HL-60/S4 treated with retinoic acid at 250 ng/mL for 4 days and 3 days (cell line): Measurements from ENCODE around the gene DKK3.

Source experiments
- in situ Hi-C: fragments of 300-500 bp; cut with MboI; formaldehyde crosslinking; loops from 2 replicates; pipeline ENCODE4 v1.7.0; 2022; ENCODE audit warnings: low sequenced_read_pairs

DKK3 gene

DNA sequence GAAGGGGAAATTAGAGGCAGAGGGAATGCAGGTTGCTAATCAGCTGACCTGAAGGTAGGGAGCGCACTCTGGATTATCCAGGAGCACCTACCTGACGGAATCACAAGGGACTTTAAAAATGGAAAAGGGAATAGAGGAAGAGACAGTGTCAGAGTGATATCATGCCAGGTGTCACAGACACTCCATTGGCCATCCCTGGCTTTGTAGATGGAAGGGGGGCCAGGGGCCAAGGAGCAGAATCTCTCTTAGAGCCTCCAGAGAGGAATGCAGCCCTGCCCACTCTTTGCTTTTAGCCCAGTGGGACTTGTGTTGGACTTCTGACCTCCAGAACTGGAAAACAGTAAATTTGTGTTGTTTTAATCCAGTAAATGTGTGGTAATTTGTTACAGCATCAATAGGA, 37.9 kb downstream of the DKK3 start:
- in situ Hi-C loops = no loop called here

DNA sequence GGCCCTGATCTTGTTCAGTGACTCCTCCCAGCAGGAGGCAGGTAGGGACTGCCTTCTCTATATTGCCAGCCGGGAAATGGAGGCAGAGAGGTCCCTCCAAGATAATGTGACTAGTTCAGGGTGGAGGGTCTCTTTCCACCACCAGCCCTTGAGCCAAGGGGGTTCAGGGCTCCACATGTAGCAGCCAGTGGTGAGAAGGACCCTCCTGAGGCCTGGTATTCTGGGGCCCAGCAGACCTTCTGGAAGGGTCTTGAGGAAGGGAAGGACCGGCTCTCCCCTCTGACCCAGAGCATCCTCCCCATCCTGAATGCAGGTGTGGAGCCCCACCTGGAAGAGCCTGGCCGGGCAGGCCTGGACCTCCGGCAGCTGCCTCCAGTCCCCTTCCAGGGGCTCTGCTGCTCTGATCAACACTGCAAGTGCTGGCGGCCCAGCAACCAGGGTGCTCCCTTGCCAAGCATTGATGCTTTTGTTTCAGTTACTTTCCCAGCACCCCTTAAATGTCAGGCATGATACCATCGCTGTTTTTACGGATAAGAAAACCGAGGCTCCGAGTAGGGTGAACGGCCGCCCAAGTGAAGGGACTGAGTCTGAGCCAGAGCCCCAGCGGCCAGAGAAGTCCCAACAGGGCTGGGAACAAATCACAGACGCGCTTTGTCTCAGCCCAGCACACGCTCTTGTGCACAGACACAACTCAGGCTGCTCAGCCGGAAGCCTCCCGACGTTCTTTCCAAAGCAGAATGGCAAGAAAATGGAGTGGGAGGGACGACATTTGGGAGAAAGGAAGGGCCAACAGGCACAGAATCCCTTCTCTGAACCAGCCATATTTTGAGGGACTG, 38.8 kb downstream of the DKK3 start:
- in situ Hi-C loops = no loop called here

DNA sequence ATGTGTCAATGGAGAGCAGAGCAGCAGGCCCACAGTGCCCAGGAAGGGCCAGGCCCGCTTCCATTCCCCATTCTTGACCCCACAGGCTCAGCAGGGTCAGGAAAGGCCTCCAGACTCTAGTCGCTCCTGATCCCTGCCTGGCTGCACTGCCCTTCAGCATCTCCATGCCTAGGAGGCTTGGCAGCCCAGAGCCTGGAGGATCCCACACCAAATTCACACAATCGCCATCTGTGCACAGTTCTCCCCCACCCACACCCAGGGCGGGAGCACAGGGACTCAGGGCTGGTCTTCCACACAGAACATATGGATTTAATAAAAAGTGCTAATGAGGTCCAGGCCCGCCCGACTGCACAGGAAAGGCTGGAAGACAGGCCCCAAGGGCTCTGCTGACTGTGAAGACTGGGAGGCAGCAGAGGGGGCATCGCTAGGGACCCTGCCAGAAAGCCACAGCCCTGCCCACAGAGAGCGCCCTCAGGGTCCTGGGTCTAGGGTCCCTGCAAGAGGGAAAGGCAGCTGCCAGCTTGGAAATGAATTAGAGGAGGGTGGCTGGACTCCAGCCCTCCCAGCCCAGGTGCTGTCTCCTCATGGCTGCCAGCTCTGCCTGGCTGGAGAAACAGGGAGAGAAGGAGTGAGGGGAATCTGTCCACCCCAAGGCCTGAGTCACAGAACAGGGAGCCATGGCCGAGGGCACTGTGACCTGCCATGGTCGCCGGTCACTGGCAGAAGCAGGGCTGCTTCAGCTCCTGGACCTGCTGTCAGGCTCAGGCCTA, 39.7 kb downstream of the DKK3 start:
- in situ Hi-C loops = no loop called here

DNA sequence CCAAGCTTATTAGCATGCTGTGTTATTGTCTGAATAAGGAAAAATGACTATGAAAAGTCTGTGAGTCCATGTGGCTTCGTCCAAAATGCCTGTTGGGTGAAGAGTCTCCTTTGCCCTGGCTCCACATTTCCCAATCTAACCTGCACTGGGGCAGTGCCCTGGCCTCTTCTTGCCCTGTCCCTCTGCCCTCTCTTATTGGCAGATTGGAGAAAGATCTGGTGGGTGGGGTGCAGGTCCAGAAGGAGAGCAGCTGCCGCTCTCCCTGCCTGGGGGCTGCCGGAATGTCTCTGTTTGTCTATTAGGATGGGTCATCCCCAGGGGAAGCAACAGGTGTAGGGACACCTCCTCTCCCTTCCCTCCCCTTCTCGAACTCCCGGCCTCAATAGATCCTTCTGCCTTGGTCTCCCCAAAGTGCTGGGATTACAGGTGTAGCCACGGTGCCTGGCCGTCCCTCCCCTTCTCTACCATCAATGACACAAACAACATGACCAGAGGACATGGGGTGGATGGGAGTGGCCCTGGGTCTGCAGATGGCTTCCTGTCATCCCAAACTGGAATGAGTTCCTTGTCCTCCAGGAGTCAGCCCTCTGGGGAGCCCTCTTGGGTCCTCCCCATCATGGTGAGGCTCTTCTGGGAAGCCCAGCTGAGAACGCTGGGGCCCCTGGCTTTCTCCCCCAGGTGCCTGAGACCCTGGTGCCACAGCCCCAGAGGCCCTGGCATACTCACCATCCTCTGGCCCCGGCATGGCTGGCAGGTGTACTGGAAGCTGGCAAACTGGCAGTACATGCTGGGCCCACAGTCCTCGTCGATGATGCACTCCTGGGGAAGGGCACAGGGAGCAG, 40.5 kb downstream of the DKK3 start:
- in situ Hi-C loops = no loop called here

DNA sequence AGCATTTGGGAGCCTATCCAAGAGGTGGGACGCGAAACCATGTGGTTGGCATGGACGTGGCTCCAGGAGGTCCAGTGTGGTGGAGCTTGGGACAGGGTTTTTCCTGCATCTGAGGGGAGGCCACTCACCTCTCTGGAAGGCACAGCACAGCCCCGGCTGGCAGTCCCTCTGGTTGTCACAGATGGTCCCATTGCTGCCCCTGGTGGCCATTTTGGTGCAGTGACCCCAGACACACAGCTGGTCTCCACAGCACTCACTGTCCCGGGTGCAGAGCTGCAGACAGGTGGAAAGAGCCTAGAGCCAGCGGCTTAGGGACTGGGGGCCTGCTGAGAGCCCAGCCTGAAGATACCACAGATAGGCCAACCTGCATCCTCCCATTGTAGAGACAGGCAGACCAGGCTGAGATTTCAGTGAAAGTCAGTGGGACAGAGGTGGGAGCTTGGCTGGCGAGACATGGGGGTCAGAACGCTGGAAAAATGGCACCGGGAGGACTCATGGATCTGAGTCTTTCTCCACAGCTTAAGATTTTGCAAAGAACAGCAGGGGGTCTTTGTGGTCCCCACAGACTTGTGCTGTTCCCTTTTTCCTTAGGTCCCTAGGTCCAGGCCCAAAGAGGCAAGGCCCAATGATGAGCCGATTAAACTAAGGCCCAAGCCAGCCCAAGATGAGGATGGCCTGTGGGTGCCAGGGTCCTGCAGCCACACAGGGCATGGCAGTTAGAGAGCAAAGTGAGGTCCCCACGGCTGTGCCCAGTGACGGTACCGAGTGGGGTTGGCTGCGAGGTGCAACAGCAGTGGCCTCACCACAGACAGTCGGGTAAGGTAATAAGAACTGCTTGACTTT, 41.4 kb downstream of the DKK3 start:
- in situ Hi-C loops = no loop called here

DNA sequence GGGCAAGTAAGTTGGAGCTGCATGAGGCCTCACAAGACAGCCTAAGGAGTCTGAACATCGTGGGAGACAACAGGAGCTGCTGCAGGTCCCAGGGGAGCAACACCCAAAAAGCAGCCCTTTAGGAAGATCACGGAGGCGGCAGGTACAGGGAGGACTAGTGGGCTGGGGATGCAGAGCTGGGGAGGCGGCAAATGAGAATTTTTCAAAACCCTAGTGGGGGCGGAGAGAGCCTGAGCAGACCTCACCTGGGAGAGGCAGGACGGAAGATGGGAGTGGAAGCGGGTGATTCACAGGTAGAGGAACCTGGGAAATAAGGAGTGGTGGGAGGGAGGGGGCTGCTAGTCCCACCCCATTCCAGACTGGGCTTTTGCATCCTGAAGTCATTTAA, 42.1 kb downstream of the DKK3 start:
- in situ Hi-C loops = no loop called here

DNA sequence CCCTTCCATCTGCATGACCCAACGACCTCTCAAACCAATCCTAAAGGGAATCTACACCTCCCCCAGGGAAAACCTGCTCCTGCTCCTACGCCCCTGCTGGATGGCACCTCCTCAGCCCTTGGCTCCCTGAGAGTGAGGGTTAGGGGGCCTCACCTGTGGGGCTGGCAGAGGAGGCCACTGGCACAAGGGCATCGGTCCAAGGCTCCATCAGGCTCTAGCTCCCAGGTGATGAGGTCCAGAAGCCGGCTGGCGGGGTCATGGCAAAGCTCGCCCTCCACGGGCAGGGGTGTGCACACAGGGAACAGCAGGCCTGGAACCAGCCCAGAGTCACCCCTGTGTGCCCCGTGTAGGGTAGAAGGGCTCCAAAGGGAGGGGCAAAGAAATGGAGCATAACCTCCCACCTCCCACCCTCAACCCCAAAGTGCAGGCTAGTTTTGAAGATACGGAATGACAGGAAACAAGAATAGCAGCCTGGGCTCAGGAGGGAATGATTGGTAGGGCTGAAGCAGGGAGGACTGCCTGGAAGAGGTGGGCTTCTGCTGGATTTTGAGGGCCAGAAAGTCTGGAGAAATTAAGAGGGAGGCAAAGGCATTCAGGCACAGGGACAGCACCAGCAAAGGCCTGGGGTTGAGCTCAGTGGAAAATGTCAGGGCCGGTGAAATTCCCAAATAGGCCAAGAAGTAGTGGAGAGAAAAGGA, 42.6 kb downstream of the DKK3 start:
- in situ Hi-C loops = no loop called here

DNA sequence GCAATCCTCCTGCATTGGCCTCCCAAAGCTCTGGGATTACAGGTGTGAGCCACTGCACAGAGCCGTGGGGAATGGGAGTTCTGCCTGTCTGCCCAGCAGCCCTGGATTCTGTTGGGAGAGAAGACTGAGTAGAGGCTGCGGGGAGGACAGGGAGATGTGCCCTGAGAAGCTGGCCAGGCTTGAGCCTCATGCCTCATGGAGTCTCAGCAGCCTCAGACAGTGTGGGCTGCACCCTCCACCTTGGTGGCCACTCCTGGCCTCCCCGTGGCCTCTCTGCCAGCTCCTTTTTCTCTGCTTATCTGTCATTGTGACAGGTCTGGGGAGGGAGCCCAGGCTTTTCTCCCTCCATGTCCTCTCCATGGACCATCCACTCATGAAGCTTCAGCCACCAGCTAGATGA, 43.2 kb downstream of the DKK3 start:
- in situ Hi-C loops = no loop called here

DNA sequence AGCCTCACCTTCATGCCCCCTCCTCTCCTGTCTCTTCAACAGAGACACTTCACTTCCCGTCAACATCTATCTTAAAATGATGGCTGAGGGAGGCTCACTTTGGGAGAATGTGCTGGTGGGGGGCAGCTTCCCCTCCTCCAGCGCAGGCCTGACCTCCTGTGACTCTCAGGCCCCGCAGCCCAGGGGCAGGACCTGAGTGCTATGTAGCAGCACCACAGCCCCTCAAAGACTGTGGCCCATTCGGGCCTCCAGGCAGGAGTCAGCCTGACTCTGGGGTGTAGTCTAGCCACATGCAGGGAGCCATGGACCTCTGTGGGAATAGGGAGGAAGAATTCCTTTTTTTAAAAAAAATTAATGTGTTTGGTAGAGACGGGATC, 43.7 kb downstream of the DKK3 start:
- in situ Hi-C loops = no loop called here

DNA sequence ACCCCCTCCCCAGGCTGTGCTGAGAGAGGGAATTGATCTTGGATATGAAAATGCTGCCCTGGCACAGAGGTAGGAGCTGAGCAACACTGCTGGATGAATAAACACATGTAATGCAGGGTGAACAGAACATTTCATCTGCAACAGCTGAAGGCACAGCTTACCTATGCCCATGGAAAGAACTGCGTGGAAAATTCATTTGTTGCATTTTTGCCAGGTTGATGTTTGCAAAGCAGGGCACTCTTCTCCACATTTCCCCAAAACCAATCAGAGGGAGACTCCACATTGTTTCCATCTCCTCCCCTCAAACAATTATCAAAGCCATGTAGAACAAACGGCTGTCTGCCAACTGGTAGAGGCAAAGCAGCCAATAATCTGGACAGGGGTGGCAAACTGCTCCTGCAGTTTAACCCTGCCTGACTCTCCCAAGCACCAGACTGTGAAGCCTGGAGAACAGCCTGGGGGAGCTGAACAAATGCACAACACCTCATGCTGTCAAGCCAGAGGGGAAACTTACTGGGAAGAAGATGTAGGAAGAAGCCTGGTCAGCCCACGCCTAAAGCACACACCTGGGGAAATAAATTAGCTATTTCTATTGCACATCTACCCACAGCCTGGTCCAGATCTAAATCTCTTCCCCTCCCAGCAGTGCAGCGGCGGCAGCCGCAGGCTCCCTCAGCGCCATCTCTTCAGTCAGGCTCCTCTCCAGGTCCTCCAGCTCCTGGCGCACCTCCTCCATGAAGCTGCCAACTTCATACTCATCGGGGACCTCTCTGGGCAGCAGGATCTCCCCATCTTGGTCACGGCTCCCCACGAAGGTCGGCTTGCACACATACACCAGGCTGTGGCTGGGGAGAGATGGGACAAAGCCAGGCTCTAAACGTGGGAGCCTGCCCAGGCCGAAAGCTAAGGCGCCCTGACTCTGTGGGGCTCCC, 44.3 kb downstream of the DKK3 start:
- in situ Hi-C loops = no loop called here

DNA sequence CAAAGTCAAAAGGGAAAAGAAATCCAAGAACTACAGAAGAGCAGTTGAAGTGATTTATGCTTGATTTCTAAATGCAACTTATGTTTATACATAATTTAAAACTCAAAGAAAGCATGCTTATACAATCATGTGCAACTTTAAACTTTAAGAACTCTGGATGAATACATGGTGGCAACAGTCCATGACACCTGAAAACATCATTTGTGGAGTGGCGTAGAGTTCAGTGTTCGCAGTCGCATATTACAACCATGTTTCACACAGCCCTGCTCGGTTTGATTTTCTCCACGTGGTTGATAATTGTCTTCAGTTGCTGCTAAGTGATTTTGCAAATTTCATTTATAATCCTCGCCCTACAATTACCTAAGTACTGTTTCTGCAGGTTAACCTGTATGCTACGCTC, 45.4 kb downstream of the DKK3 start:
- in situ Hi-C loops = no loop called here

DNA sequence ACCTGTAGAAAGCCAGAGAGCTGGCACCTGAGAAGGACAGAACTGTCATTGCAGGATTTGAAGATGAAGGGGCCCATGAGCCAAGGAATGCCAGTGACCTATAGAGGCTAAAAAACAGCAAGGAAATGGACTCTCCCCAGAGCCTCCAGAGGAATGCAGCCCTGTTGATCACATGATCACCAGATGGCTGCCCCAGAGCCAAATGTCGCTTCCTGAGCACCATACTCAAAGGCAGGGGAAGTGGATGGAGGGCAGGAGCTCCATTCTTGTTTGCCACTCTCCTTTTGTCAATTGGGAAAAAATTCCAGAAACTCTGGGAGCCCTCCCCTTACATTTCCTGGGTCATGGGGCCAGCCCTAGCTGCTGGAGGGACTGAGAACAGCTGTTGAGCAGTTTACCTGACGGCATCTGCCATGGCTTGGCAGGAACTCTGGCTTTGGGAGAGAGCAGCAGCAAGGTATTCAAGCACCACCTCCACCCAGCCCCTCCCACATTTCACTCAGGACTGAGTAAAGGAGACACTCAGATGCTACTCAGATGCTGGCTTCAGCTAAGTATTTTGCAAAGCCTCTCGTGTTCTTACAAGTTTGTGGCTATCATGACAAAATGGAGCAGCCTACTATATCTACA, 46.9 kb downstream of the DKK3 start:
- in situ Hi-C loops = no loop called here

DNA sequence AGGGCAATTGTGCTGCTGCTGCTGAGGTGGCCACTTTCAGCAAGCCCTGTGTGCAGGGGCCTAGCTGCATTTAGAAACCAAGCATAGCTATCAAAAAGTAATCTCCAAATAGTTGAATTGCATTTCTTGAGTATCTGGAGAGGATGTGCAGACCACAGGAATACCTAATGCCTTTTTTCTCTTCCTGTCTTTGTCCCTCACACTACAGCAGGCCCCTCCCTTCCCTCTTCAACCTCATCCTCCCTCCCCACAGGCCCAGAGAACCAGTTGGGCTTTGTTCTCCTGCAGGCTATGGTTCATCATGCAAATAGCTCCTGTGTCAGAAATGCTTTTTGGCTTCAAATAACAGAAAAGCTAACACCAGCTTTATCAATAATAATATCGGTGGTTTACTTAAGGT, 47.7 kb downstream of the DKK3 start:
- in situ Hi-C loops = no loop called here

DNA sequence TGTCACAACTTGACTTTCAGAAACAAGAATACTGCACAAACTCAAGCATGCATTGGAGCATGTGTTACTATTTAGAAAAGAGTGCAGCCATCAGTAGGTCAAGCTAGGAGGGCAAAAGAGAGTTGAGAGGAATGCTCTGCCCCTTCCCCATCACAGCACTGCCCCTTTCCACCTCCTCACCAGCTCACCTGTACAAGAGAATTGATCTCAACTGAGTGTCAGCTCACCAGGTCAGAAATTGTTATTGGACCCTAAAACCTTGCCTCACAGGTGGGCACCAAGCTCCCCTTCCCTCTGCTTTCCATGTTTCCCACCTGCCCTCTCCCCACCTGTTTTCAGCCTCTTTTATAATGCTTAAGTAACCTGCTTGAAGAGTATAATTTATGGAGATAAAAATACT, 48.8 kb downstream of the DKK3 start:
- in situ Hi-C loops = no loop called here

DNA sequence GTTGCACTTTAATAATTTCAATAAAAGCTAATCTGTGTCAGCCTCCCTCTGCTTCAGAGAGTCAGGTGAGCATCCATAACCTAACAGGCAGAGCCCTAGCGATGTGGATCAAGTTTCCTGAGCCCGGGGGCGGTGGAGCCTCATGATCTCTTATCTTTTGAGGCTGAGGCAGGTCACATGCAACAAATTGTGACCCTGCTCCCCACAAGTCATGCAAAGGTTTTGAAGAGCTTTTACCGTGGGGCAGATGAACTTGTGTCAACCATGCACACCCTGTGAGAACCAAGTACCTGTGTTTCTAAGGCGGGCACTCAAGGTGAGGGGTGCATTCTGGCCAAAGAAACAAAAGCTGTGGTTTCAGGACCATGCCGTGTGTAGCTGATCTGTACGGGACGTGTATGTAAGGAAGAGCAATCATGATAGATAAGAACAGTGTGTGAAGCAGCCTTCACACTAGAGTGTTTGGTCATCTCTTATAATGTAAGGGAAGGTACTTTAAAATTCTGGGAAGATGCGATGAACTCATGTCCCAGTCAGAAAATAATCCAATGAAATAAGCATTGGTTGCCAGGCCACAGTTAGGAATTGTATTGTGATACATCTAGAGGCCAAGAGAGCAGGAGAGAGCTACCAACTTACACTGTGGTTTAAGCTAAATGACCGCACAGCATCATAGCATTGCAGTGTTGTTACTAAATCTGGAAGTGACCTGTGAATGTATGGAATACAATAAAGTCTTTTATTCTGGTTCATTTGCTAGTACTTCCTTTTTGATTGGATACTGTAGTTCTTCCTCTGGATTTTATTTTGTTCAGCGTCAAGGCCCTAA, 49.8 kb downstream of the DKK3 start:
- in situ Hi-C loops = no loop called here

DNA sequence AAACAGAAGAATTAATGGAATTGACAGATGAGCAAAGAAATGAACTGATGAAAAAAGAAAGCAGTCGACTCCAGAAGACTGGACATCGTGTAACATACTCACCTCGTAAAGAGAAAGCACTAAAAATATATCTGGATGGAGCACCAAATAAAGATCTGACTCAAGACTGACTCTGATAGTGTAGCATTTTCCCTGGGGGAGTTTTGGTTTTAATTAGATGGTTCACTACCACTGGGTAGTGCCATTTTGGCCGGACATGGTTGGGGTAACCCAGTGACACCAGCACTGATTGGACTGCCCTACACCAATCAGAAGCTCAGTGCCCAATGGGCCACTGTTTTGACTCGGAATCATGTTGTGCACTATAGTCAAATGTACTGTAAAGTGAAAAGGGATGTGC, 52.4 kb downstream of the DKK3 start:
- in situ Hi-C loops = no loop called here

DNA sequence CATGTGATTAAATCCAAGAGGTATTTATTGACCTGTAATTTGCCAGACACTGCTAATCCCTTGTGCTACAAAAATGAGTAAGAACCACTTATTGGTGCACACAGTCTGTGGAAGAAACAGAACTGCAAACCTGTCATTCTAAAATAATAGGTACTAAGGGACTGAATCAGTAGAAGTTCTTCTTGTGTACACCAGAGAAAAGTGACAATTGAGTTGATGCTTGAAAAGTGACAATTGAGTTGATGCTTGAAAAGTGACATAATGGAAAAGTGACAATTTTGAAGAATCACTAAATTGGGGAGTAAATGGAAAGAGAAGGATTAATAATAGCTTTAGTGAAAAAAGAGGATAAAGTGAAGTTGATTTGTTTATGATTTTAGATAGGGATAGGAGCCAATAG, 56.4 kb downstream of the DKK3 start:
- in situ Hi-C loops = no loop called here

DNA sequence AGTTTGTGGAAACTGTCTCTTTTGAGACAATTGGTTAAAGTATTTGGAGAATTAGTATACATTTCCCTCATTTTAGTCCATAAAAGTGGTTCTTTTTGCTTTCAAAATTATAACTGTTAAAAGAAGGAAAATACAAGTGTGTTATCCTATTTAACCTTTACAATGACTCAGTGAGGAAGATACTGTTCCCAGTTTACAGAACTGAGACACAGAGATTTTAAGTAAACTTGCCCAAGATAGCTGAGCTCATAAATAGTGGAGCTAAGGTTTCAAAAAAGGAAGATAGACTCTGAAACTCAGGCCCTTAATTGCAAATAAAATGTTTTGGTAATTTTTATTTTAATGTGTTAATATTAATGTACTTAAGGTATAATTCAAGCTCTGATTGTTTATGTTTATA, 58.9 kb downstream of the DKK3 start:
- in situ Hi-C loops = no loop called here
